Measurements from ENCODE around the gene OR6Y1. TPM values are rescaled to one million over a fixed set of nuclear protein-coding genes. Genes with fewer than 3 reads are reported as not detected.

The OR6Y1 gene
- total RNA-seq, 2 donors from 2014 or later: not detected

DNA sequence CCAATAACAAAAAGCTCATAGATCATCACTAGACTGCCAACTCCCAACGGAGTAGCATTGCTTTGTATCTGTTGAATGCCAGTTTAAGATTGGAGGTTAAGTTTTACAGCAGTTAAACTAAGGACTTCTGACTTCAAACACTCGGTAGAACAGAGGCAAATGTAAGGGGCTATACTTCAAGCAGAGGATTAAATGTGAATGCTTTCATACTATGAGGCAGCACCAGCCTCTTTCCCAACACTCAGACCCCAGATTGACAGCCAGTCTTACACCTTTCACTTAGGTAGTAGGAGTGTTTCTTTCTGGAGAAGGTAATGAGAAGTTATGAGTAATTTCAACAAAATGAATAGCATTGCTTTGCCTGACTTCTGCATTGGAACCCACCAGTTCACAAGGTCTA lies 59.4 kb downstream of the OR6Y1 start:
- 0% methylated on average over 2 of the region's 2 CpGs; no CpG with 5 or more reads in 1 of the 2 experiments for WGBS, 2 experiments (ENCODE audit: insufficient coverage in 1 of 2, insufficient read length in 1 of 2)

More for the DNA sequence above, 59.4 kb downstream of the OR6Y1 start:
- H3K27me3 Mint-ChIP-seq (ENCODE audit: insufficient read depth): no peaks in the 10 kb centered on the region
- H3K9me3 ChIP-seq (ENCODE audit: control insufficient read depth, low read length): no peaks in the 10 kb centered on the region
- no peaks in the 10 kb centered on the region for H3K36me3 ChIP-seq (ENCODE audit: control insufficient read depth, insufficient read depth, low read length)
- no peaks in the 10 kb centered on the region for H3K36me3 Mint-ChIP-seq (ENCODE audit: low read depth)
- H3K9me3 Mint-ChIP-seq: no peaks in the 10 kb centered on the region
- no peak for DNase-seq
- TF ChIP-seq, protein P1, sequence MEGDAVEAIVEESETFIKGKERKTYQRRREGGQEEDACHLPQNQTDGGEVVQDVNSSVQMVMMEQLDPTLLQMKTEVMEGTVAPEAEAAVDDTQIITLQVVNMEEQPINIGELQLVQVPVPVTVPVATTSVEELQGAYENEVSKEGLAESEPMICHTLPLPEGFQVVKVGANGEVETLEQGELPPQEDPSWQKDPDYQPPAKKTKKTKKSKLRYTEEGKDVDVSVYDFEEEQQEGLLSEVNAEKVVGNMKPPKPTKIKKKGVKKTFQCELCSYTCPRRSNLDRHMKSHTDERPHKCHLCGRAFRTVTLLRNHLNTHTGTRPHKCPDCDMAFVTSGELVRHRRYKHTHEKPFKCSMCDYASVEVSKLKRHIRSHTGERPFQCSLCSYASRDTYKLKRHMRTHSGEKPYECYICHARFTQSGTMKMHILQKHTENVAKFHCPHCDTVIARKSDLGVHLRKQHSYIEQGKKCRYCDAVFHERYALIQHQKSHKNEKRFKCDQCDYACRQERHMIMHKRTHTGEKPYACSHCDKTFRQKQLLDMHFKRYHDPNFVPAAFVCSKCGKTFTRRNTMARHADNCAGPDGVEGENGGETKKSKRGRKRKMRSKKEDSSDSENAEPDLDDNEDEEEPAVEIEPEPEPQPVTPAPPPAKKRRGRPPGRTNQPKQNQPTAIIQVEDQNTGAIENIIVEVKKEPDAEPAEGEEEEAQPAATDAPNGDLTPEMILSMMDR (conservative IDR thresholded peaks at IDR 0.05): no peak
- H3K4me1 ChIP-seq (ENCODE audit: control insufficient read depth, insufficient read depth, low read length): no peaks in the 10 kb centered on the region
- no peak overlapping the region for H3K9ac ChIP-seq (ENCODE audit: extremely low read depth, low read length, poor library complexity, severe bottlenecking)
- H3K27ac Mint-ChIP-seq: no peak overlapping the region
- no peaks in the 10 kb centered on the region for H3K27me3 ChIP-seq (ENCODE audit: control insufficient read depth, insufficient read depth, low read length, poor library complexity, severe bottlenecking)
- no peak overlapping the region for H3K27ac ChIP-seq (ENCODE audit: low read depth, low read length)
- H3K4me1 Mint-ChIP-seq: no peaks in the 10 kb centered on the region
- H3K4me3 ChIP-seq (ENCODE audit: low read length): no peak overlapping the region
- no peak overlapping the region for H3K4me3 Mint-ChIP-seq

Other genes with a start within 250 kb of the OR6Y1 start
- not detected for gene CD1B, start 222.9 kb downstream of the OR6Y1 start, total RNA-seq
- not detected for gene CD1E, start 200.5 kb downstream of the OR6Y1 start, total RNA-seq
- gene OR10T2, start 154.9 kb downstream of the OR6Y1 start, total RNA-seq: not detected
- not detected for gene OR10K2, start 128.2 kb downstream of the OR6Y1 start, total RNA-seq
- not detected for gene OR10K1, start 92.6 kb downstream of the OR6Y1 start, total RNA-seq
- gene OR10R2, start 82.2 kb downstream of the OR6Y1 start, total RNA-seq: not detected
- not detected for gene OR6P1, start 16.2 kb upstream of the OR6Y1 start, total RNA-seq
- not detected for gene OR10X1, start 25.5 kb upstream of the OR6Y1 start, total RNA-seq
- gene OR10Z1, start 50.9 kb upstream of the OR6Y1 start, total RNA-seq: not detected
- not detected for gene SPTA1, start 132.3 kb upstream of the OR6Y1 start, total RNA-seq
- not detected for gene OR6K2, start 146.2 kb upstream of the OR6Y1 start, total RNA-seq
- not detected for gene OR6K3, start 166.3 kb upstream of the OR6Y1 start, total RNA-seq
- gene OR6K6, start 200.3 kb upstream of the OR6Y1 start, total RNA-seq: not detected
- not detected for gene OR6N1, start 217.8 kb upstream of the OR6Y1 start, total RNA-seq
- gene OR6N2, start 226.8 kb upstream of the OR6Y1 start, total RNA-seq: not detected

Data from endodermal cell (in vitro differentiated cells).